ENCODE measurements around the gene TMEM39A. TPM values are rescaled to one million over a fixed set of nuclear protein-coding genes. Genes with fewer than 3 reads are reported as not detected.

TMEM39A gene
- total RNA-seq, 1 experiment from 2014 or later: 40.2 TPM

DNA sequence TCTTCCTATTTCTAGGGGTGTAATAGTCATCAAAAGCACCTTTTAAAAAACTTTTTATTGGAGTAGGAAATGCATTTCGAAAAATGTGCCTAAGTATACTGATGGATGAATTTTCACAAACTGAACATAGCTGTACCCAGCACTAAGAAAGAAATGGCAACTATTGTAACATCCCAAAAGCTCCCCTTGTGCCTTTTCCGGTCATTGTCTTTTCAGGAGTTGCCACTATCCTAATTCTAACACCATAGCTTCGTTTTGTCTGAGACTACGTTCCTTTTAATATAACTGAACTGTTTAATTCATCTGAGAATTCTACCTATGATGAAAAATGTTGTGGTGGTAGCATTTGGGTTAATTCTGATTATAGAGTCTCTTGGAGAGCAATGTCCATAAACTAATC is 36.9 kb upstream of the TMEM39A start:
- Histone ChIP-seq H2AFZ (ENCODE audit: low read depth, low read length, poor library complexity, severe bottlenecking) (no peak overlapping the region), H3K9me2 (ENCODE audit: insufficient read depth) (no peaks in the 10 kb centered on the region), H3K79me2 (ENCODE audit: insufficient read depth, low read length) (peaks cover 48% of the 10 kb centered on the region), H3K27ac (ENCODE audit: low read depth, low read length) (no peak overlapping the region), H3K4me2 (ENCODE audit: low read length) (peak overlapping the region; percentile 75; the same call in 1 of the 2 replicates), H3K4me3 (replicated peaks in 1 of 2; ENCODE audit: low read depth in 1 of 2, low read length in 2 of 2) (peak overlapping the region in 1 of 2 experiments; percentile 81; a peak in 1 of 4 replicates), H3K9me3 (ENCODE audit: control insufficient read depth in 1 of 2, insufficient read depth in 1 of 2, low read depth in 1 of 2, low read length in 2 of 2) (no peaks in the 10 kb centered on the region), H4K20me1 (ENCODE audit: insufficient read depth) (no peaks in the 10 kb centered on the region), H3K4me1 (ENCODE audit: control insufficient read depth in 1 of 2, insufficient read depth in 2 of 2, low read length in 2 of 2) (peaks cover 7 to 16% of the 10 kb centered on the region in 2 experiments; a peak in 2 of 4 replicates), H3K9ac (ENCODE audit: low read length) (no peak overlapping the region), H3K27me3 (ENCODE audit: insufficient read depth, low read length) (no peaks in the 10 kb centered on the region), H3K36me3 (ENCODE audit: control insufficient read depth in 1 of 2, insufficient read depth in 2 of 2, low read length in 2 of 2) (peaks cover 5 to 6% of the 10 kb centered on the region in 2 experiments; a peak in 3 of 4 replicates)
- ChIA-PET POLR2A (no interaction called here), RAD21 (ENCODE audit: low non-redundant PET in 1 of 2, low total read pairs in 2 of 2, uncharacterized antibody in 2 of 2, unreplicated experiment in 2 of 2) (no interaction called here), CTCF (no interaction called here)
- ATAC-seq (no peak), DNase-seq (ENCODE audit: low read depth, low spot score) (no peak)
- no TSS peak for BruUV-seq (replicated peaks)
- no peak for TF ChIP-seq CEBPB (IDR thresholded peaks at IDR 0.05; ENCODE audit: low read depth)
- TF ChIP-seq ATF3 (IDR thresholded peaks at IDR 0.05): no peak
- no peak for TF ChIP-seq ZFX (IDR thresholded peaks at IDR 0.05)
- no peak for TF ChIP-seq SRF (IDR thresholded peaks at IDR 0.05; ENCODE audit: low read depth)
- TF ChIP-seq EZH2phosphoT487 (IDR thresholded peaks at IDR 0.05; ENCODE audit: borderline replicate concordance): no peak
- TF ChIP-seq SP1 (IDR thresholded peaks at IDR 0.05; ENCODE audit: low read depth): no peak
- intact Hi-C loops (cut with micrococcal nuclease): no loop called here

GRCh38 chr3:119498186-119499011 is 35.0 kb upstream of the TMEM39A start, which contains the start of gene TIMMDC1:
TIMMDC1 (plus strand) TSS chr3:119498547; CDS start chr3:119498734, 187 bp downstream.
- H3K27ac ChIP-seq (ENCODE audit: low read depth, low read length): peak within 1 kb of the TSS; percentile 79
- RAD21 ChIA-PET (ENCODE audit: low non-redundant PET in 1 of 2, low total read pairs in 2 of 2, uncharacterized antibody in 2 of 2, unreplicated experiment in 2 of 2): interaction anchor here in 1 of 2 experiments (0.6 kb wide), 1 partner anchor 178 kb away, joined by 4 read pairs; no protein-coding TSS in a partner anchor
- H2AFZ ChIP-seq (ENCODE audit: low read depth, low read length, poor library complexity, severe bottlenecking): no peak within 1 kb of the TSS
- no peaks in the 10 kb centered on the region for H3K9me2 ChIP-seq (ENCODE audit: insufficient read depth)
- H3K4me3 ChIP-seq (replicated peaks in 1 of 2; ENCODE audit: low read depth in 1 of 2, low read length in 2 of 2): peak within 1 kb of the TSS; percentile 62 to 81
- peak within 1 kb of the TSS; percentile 85 for H3K9ac ChIP-seq (ENCODE audit: low read length)
- DNase-seq (ENCODE audit: low read depth, low spot score): peak; percentile 92
- H3K9me3 ChIP-seq (ENCODE audit: control insufficient read depth in 1 of 2, insufficient read depth in 1 of 2, low read depth in 1 of 2, low read length in 2 of 2): no peaks in the 10 kb centered on the region
- POLR2A ChIA-PET: interaction anchor here (0.8 to 1.5 kb wide), 5 partner anchors 9 to 258 kb away, joined by 3 to 7 read pairs (median 3); partner anchors contain the start of genes B4GALT4 and TMEM39A
- intact Hi-C loops (cut with micrococcal nuclease): loop anchor here (2.0 kb wide), 1 partner anchor 30 kb away; the partner anchor contains the start of gene POGLUT1
- H3K79me2 ChIP-seq (ENCODE audit: insufficient read depth, low read length): peaks cover 42% of the 10 kb centered on the region
- CTCF ChIA-PET: interaction anchor here (0.6 to 0.9 kb wide), 2 partner anchors 29 to 197 kb away, joined by 3 read pairs; no protein-coding TSS in a partner anchor
- no peaks in the 10 kb centered on the region for H3K27me3 ChIP-seq (ENCODE audit: insufficient read depth, low read length)
- peak; percentile 95 for ATAC-seq
- peaks cover 7 to 16% of the 10 kb centered on the region in 2 experiments; a peak in 2 of 4 replicates for H3K4me1 ChIP-seq (ENCODE audit: control insufficient read depth in 1 of 2, insufficient read depth in 2 of 2, low read length in 2 of 2)
- H3K36me3 ChIP-seq (ENCODE audit: control insufficient read depth in 1 of 2, insufficient read depth in 2 of 2, low read length in 2 of 2): peaks cover 0 to 5% of the 10 kb centered on the region in 2 experiments; a peak in 3 of 4 replicates
- BruUV-seq (replicated peaks): TSS peak; percentile 73
- peak within 1 kb of the TSS; percentile 75 for H3K4me2 ChIP-seq (ENCODE audit: low read length)
- H4K20me1 ChIP-seq (ENCODE audit: insufficient read depth): no peaks in the 10 kb centered on the region
- TF ChIP-seq YY1 (IDR thresholded peaks at IDR 0.05; ENCODE audit: extremely low read depth, insufficient replicate concordance, low read depth, low read length) (peak; percentile 65), SP1 (IDR thresholded peaks at IDR 0.05; ENCODE audit: low read depth) (peak; percentile 77), SIN3A (IDR thresholded peaks at IDR 0.05; ENCODE audit: low read depth) (peak; percentile 82), POLR2A (IDR thresholded peaks at IDR 0.05; ENCODE audit: borderline replicate concordance, extremely low read depth, insufficient read depth, insufficient read length) (peak; percentile 67), ELF1 (IDR thresholded peaks at IDR 0.05; ENCODE audit: borderline replicate concordance, low read depth) (peak; percentile 89), RAD21 (IDR thresholded peaks at IDR 0.05; ENCODE audit: low read depth) (no peak), JUND (IDR thresholded peaks at IDR 0.05) (no peak), REST (IDR thresholded peaks at IDR 0.05; ENCODE audit: low read depth) (no peak), POLR2AphosphoS5 (IDR thresholded peaks at IDR 0.05; ENCODE audit: low read depth, low read length) (peak; percentile 93), MAX (IDR thresholded peaks at IDR 0.05) (peak; percentile 86), CBX3 (IDR thresholded peaks at IDR 0.05; ENCODE audit: low read depth) (peak; percentile 67), ZFX (IDR thresholded peaks at IDR 0.05) (peak; percentile 68)
